GM21825 (cell line): ENCODE data around the gene CTRB1.

Source experiments
- ATAC-seq: cut with Tn5 transposase; IDR thresholded peaks from one replicate; pipeline ENCODE4 v1.9.1; 2021; ENCODE audit warnings: mild to moderate bottlenecking, moderate library complexity; ENCODE audit not compliant: unreplicated experiment

Gene CTRB1

GRCh38 chr16:75225092-75225491 lies 6.3 kb downstream of the CTRB1 start:
- ATAC-seq, result no peak

DNA sequence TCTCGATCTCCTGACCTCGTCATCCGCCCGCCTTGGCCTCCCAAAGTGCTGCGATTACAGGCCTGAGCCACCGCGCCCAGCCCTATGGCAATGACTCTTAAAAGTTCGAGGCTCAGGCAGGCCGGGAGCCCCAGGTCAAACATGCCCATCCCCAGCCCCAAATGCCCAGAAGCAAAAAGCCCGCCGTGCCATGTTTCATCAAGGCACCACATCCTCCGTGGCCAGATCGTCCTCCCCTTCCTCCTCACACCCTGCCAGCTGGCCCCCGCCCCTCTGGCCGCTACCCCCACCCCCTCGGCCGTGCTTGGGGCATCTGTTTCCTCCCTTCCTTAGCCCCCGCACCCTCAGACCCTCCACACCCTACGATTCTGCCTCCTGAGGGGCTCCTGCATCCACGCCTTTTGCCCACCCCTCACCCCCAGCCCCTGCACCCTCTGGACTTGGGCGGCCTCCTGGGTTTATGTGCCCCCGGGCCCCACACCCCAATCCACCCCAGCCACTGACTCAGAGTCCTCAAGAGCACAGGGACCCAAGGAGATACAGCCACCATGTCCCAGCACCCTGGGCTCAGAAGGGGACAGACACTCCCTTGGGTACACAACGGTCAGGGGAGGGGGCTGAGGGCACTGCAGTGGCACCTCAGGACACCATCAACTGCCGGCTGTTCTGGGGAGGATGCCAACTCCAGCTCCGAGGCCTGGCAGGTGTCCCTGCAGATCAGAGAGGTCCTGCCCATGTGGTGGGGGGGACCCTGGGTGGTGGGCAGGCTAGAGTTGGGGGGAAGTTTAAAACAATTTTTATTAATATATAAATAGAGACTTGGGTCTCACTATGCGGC lies 7.1 kb downstream of the CTRB1 start:
- no peak for ATAC-seq

DNA sequence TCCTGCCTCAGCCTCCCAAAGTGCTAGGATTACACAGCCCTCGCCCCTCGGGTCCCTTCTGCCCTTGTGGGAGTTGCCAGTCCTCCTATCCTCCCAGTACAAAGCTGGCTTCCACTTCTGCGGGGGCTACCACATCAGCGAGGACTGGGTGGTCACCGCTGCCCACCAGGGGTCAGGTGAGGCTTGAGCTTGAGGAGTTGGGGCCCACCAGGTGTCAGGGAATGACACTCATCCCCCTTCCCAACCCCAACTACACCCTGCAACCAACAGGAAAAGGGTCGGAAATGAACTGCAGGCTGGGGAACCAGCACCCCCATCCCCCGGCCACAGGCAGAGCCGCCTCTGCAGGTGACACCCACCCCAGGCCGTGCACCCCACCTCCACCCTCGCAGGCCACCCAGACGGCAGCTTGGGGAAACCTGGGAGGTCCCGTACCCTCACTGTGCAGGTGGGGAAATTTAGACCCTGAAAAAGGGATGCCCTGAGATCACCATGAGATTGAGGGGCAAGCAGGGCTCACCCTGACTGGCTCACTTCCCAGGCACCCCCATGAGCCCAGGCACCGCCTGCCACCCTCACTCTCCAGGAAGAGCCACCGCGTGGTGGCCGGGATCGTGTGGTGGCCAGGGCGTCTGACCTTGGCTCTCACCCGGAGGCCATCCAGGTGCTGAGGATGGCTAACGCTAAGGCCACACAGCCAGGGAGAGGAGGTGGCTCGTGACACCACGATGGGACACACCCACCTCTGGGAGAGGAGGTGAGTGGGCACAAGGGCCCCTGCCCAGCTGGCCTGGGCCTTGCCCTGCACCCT lies 8.0 kb downstream of the CTRB1 start:
- ATAC-seq, result no peak

- no peak for ATAC-seq
These were observed 8.8 kb downstream of the CTRB1 start for GRCh38 chr16:75227361-75228142.

GRCh38 chr16:75228143-75228976 lies 9.6 kb downstream of the CTRB1 start:
- ATAC-seq, result no peak

DNA sequence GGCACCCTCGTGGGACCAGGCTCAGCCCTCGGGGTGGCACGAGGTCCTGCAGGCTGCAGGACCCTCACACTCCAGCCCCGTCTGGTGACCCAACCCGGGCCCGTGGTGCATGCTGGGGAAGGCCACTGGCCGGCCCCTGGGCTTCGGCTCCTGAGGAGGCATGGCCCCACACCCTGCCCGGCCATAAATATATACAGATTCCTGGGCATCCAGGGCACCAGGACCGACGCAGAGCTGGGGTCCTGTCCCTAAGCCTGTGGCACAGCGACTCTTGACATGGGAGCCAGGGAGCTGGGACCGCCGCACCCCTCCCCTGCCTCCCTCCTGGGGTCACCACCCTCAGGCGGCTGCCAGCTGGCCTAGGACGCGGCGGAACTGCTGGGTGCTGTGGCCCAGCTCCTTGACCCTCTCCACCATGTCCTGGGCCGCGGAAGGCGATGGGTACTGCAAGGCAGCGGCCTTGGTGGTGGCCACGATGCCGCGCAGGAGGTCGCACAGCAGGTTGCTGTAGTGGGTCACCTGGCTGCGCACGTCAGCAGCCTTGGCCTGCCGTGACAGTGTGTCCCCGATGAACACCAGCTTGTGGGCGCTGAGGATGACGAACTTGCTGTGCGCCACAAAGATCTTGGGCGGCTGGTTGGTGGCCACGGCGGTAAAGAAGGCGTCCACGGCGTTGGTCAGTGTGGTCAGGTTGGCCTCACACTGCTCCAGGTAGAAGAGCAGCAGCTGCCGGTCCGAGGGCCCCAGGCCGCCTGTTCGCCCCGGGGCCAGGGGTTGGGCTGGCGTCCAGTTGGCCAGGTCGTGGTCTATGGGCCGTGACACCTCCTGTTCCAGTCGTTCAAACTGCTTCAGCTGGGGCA lies 10.6 kb downstream of the CTRB1 start:
- no peak for ATAC-seq

DNA sequence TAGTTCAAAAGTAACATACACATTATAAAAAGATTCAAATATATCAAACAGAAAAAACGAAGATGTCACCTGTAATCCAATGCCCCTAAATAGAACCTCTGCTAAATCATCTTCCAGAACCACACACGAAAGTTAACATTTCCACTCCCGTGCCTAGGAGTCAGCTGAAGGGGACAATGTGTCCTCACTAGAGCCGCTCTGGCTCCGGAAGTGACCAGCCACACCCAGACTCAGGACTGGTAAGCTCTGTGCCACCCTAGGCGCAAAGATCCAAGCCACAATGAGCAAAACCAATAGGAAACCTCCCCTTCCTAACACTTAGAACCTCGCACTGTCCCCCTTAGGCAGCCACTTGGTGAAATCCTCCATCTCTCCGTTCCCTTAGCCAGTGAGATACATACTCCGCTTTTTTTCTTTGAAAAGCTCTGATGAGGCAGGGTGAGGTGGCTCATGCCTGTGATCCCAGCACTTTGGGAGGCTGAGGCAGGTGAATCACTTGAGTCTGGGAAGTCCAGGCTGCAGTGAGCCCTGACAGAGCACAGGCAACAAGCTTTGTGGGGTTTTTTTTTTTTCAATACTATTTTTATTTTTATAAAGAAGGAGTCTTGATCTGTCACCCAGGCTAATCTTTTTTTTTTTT lies 11.8 kb downstream of the CTRB1 start:
- no peak for ATAC-seq

DNA sequence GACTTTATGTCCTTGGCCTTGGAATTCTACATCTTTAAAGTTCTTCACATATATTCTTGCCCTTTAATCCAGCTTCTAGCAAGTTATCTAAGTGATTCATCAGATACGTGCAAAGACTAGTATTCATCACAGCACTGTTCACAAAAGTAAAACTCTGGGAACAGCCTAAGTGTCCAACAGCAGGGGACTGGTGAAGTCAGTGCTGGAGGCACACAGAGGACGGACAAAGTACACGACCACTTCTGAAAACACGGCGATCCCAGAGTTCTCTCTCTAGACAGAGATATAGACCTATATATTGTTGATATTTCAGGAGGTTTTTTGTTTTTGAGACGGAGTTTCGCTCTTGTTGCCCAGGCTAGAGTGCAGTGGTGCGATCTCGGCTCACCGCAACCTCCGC lies 12.8 kb downstream of the CTRB1 start:
- no peak for ATAC-seq

DNA sequence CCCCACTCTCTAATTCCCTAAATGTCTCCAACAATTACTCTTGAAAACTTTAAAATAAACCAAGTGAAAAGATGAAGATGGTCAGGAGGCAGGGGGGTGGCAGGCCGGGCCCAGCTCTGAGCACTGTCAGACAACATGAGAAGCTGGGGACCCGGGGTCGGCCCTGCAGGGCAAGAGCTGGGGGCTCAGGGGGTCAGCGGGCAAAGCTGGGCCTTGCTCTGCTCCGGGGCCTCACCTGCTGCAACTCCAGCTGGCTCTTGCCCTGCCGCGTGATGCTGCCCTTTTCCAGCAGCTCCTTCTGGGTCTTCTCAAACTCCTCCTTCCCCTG lies 14.8 kb downstream of the CTRB1 start:
- ATAC-seq, result no peak

DNA sequence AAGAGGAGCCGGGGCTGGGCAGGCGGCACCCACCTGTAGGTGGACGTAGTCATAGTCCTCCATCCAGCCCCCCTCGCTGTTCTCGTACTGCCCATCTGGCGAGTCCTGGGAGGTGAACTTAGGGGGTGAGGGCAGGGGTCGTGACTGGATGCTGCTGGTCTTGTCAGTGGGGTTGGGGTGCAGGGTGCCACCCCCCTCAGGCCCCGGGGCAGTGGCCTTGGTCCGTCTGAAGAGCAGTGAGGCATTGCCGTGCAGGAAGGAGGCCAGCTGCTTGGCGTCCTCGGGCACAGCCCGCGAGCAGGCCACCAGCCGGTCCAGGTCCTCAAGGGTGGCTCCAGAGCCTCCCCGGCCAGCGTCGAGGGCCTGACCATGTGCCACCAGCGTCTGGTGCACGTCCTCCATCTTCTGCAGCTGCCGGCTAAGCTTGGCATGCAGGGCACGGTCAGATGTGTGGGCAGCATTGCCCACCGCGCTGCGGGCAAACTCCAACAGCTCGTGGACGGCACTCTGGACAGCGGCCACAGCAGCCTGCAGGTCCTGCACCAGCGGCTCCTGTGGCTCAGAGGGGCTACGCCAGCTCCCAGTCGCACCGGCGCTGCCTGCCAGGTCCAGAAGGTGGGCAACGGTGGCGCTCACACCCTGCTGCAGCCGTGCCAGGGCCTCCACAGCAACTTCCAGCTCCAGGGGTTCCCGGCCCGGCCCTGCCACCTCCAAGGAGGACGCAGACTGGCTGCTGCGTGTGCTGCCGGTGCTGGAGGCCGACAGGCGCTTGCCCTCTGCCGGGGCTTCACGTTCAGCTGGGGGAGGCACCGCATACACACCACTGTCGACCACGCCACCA lies 16.3 kb downstream of the CTRB1 start:
- ATAC-seq, result no peak

DNA sequence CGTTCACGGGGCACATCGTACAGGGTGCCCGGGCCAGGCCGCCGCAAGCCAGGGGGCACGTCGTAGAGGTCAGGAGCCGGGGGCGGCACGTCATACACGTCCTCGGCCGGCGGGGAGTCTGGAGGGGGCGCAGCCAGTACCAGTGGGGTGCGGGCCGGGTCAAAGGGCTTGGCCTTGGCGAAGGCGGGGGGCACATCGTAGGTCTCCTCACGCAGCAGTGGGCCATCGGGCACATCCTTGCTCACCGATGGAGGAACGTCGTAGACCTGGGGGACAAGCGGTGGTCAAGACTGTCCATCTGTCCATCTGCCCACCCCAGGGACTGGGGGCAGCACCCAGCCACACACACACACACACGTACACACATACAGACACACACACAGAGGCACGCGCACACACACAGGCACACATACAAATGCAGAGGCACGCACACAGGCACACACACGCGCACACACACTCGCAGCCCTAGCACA lies 17.0 kb downstream of the CTRB1 start:
- ATAC-seq, result no peak

- no peak for ATAC-seq
These were observed 17.4 kb downstream of the CTRB1 start for GRCh38 chr16:75236232-75236631.

GRCh38 chr16:75236736-75237397 lies 18.1 kb downstream of the CTRB1 start:
- ATAC-seq, result no peak

- ATAC-seq, result no peak
These were observed 18.8 kb downstream of the CTRB1 start for GRCh38 chr16:75237398-75238131.

DNA sequence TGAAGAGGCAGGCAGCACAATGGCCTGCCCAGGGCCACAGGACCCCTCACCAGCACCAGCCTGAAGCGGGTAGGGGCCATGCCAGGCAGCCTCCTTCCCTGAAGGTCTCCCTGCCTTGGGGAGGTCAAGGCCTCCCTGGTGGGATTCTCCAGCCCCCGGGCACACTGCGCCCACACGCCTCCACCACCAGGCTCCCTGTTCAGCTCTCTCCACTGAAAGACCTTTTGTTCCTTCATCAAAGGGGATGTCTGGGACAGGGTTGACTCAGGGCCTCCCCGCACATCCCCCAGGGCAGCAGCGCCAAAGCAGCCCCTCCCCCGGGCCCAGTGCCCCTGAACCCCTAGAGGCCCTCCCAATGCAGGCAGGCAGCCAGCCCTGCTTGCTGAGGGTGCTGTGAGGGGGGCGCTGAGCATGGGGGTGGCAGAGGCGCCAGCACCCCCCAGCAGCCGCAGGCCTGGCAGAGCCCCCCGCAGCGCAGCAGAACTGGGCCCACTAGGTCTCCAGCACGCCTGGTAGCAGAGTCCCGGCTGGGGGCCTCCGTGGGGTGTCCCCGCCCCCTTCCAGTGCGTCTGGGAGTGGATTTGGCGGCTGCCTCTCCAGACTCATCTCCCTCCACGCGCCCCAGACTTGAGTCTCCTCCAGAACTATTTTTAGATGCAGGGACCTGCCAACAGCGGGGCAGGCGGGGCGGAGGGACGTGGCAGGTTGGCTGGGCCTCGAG lies 19.5 kb downstream of the CTRB1 start:
- ATAC-seq, result no peak

- ATAC-seq, result no peak
These were observed 20.2 kb downstream of the CTRB1 start for GRCh38 chr16:75238853-75239541.
